WTC11 (cell line): ENCODE results near the gene ABCB6. TPM values are rescaled to one million over a fixed set of nuclear protein-coding genes. Genes with fewer than 3 reads are reported as not detected.
A peak's percentile ranks its signal among the peaks of the same experiment; 100 is the strongest.
"Not testable (repeated sequence)": the region's sequence is repeated elsewhere in the genome, so short reads cannot be mapped to it uniquely, and the experiment has no call there.

Experiments
- ATAC-seq: fragments of 200-7000 bp; cut with Tn5 transposase; 2 replicates; pipeline ENCODE4 v1.10.0; 2021; ENCODE audit warnings: mild to moderate bottlenecking, moderate library complexity
- CTCF ChIA-PET: fragments of 300-600 bp; sonication (Branson Sonifier 250); formaldehyde crosslinking; loops from one replicate; lab custom pipeline; 2021; ENCODE audit warnings: antibody characterized with exemption; lab: Charles Lee
- POLR2A ChIA-PET: fragments of 350-600 bp; sonication (Branson Sonifier 250); formaldehyde crosslinking; loops from one replicate; lab custom pipeline; 2021; ENCODE audit warnings: antibody characterized with exemption; lab: Charles Lee
- DNase-seq: peaks from one replicate; pipeline ENCODE4 v3.0.0; 2021; ENCODE audit warnings: low spot score
- H3K27ac Mint-ChIP-seq: 2 replicates; pipeline ENCODE4 v1.8.0; 2021; ENCODE audit warnings: mixed read lengths
- H3K27me3 Mint-ChIP-seq: 2 replicates; pipeline ENCODE4 v1.8.0; 2021; ENCODE audit warnings: low read depth, mild to moderate bottlenecking, moderate library complexity, mixed read lengths
- H3K36me3 Mint-ChIP-seq: 2 replicates; pipeline ENCODE4 v1.8.0; 2021; ENCODE audit warnings: mixed read lengths
- H3K4me1 Mint-ChIP-seq: 2 replicates; pipeline ENCODE4 v1.8.0; 2022; ENCODE audit warnings: mixed read lengths
- H3K4me3 Mint-ChIP-seq: 2 replicates; pipeline ENCODE4 v1.8.0; 2021; ENCODE audit warnings: mild to moderate bottlenecking, moderate library complexity, mixed read lengths
- H3K9me3 Mint-ChIP-seq: 2 replicates; pipeline ENCODE4 v1.8.0; 2021; ENCODE audit warnings: mixed read lengths
- ESRRA ChIP-seq: sonication (generic); formaldehyde crosslinking; IDR thresholded peaks from 2 replicates; pipeline ENCODE4 v1.8.1; 2022; ENCODE audit warnings: mild to moderate bottlenecking, missing genetic modification reagents, borderline replicate concordance
- ETV6 ChIP-seq: sonication (generic); formaldehyde crosslinking; IDR thresholded peaks from 2 replicates; pipeline ENCODE4 v1.8.1; 2022; ENCODE audit warnings: mild to moderate bottlenecking, missing genetic modification reagents
- FOXP4 ChIP-seq: sonication (generic); formaldehyde crosslinking; IDR thresholded peaks from 2 replicates; pipeline ENCODE4 v1.8.0; 2022; ENCODE audit warnings: mild to moderate bottlenecking, missing genetic modification reagents
- JAZF1 ChIP-seq: fragments of 250-450 bp; sonication (Bioruptor Pico); IDR thresholded peaks from 2 replicates; pipeline ENCODE4 v1.9.0; 2021; ENCODE audit warnings: moderate library complexity, mild to moderate bottlenecking, inconsistent platforms
- MLX ChIP-seq: sonication (generic); formaldehyde crosslinking; IDR thresholded peaks from 2 replicates; pipeline ENCODE4 v1.8.1; 2023; ENCODE audit warnings: mild to moderate bottlenecking, missing genetic modification reagents, moderate library complexity
- MXD4 ChIP-seq: fragments of 250-450 bp; sonication (Bioruptor Pico); IDR thresholded peaks from 2 replicates; pipeline ENCODE4 v1.8.0; 2021; ENCODE audit warnings: mild to moderate bottlenecking, moderate library complexity, borderline replicate concordance
- MYBL2 ChIP-seq: sonication (generic); formaldehyde crosslinking; IDR thresholded peaks from 2 replicates; pipeline ENCODE4 v1.8.1; 2023; ENCODE audit warnings: mild to moderate bottlenecking, moderate library complexity, missing genetic modification reagents
- NFATC4 ChIP-seq: fragments of 250-450 bp; sonication (Bioruptor Pico); IDR thresholded peaks from 2 replicates; pipeline ENCODE4 v1.9.0; 2021; ENCODE audit warnings: mild to moderate bottlenecking
- SP1 ChIP-seq: sonication (generic); formaldehyde crosslinking; conservative IDR thresholded peaks from 2 replicates; pipeline ENCODE4 v1.8.1; 2022; ENCODE audit warnings: missing genetic modification reagents
- ZMAT4 ChIP-seq: fragments of 250-450 bp; sonication (Bioruptor Pico); IDR thresholded peaks from 2 replicates; pipeline ENCODE4 v1.9.0; 2021; ENCODE audit warnings: mild to moderate bottlenecking
- ZNF121 ChIP-seq: sonication (generic); formaldehyde crosslinking; IDR thresholded peaks from 2 replicates; pipeline ENCODE4 v1.8.0; 2023; ENCODE audit warnings: missing genetic modification reagents
- ZNF317 ChIP-seq: sonication (generic); formaldehyde crosslinking; IDR thresholded peaks from 2 replicates; pipeline ENCODE4 v1.8.1; 2023; ENCODE audit warnings: low read depth, mild to moderate bottlenecking, moderate library complexity, missing genetic modification reagents, borderline replicate concordance
- ZNF425 ChIP-seq: fragments of 250-450 bp; sonication (Bioruptor Pico); conservative IDR thresholded peaks from 2 replicates; pipeline ENCODE4 v1.9.0; 2021; ENCODE audit warnings: mild to moderate bottlenecking
- ZNF671 ChIP-seq: fragments of 250-450 bp; sonication (Bioruptor Pico); IDR thresholded peaks from 2 replicates; pipeline ENCODE4 v1.8.0; 2021; ENCODE audit warnings: mild to moderate bottlenecking
- total RNA-seq: library from RNA; stranded (reverse); gene quantifications from 3 replicates; pipeline ENCODE4 v1.2.3, GENCODE V29; 2021

The ABCB6 gene
- total RNA-seq, 1 experiment from 2014 or later = 44.8 TPM

GRCh38 chr2:219204425-219205164 lies 14.2 kb downstream of the ABCB6 start:
- H3K9me3 Mint-ChIP-seq = peaks cover 14% of the 10 kb centered on the region
- DNase-seq (no peak), ATAC-seq (no peak)
- no peak overlapping the region for H3K27ac Mint-ChIP-seq
- peaks cover 12% of the 10 kb centered on the region for H3K36me3 Mint-ChIP-seq
- H3K27me3 Mint-ChIP-seq = peaks cover 15% of the 10 kb centered on the region
- peaks cover 6% of the 10 kb centered on the region for H3K4me1 Mint-ChIP-seq
- peak overlapping the region; percentile 74; the same call in 1 of the 2 replicates for H3K4me3 Mint-ChIP-seq
- ChIA-PET CTCF (interaction anchor here (0.7 to 0.8 kb wide), 2 partner anchors 273 to 675 kb away, joined by 3 read pairs; no protein-coding TSS in a partner anchor), POLR2A (interaction anchor here (0.7 kb wide), 1 partner anchor 494 kb away, joined by 3 read pairs; no protein-coding TSS in a partner anchor)
- TF ChIP-seq ZMAT4 (no peak), MXD4 (CRISPR knock-in tag) (no peak), MLX (CRISPR knock-in tag) (no peak), ZNF671 (CRISPR knock-in tag) (no peak), ZNF317 (CRISPR knock-in tag) (no peak)

- ATAC-seq, POLR2A ChIA-PET, H3K4me3 Mint-ChIP-seq, H3K4me1 Mint-ChIP-seq, H3K36me3 Mint-ChIP-seq, CTCF ChIA-PET, DNase-seq, H3K27ac Mint-ChIP-seq: not testable (repeated sequence)
- H3K27me3 Mint-ChIP-seq = peaks cover 18% of the 10 kb centered on the region
- H3K9me3 Mint-ChIP-seq = peaks cover 14% of the 10 kb centered on the region
Observed at GRCh38 chr2:219201331-219201730, 17.4 kb downstream of the ABCB6 start.

GRCh38 chr2:219200502-219201326 lies 18.0 kb downstream of the ABCB6 start:
- Mint-ChIP-seq H3K27me3 (peaks cover 18% of the 10 kb centered on the region), H3K27ac (peak overlapping the region; percentile 76; the same call in 1 of the 2 replicates), H3K9me3 (peaks cover 14% of the 10 kb centered on the region)
- DNase-seq, POLR2A ChIA-PET, H3K4me1 Mint-ChIP-seq, H3K4me3 Mint-ChIP-seq, ATAC-seq, H3K36me3 Mint-ChIP-seq: not testable (repeated sequence)
- CTCF ChIA-PET = interaction anchor here (1.6 to 2.0 kb wide), 2 partner anchors 94 to 220 kb away, joined by 3 to 6 read pairs; no protein-coding TSS in a partner anchor

GRCh38 chr2:219199470-219200211 lies 19.1 kb downstream of the ABCB6 start:
- ATAC-seq (no peak), DNase-seq (no peak)
- ChIA-PET POLR2A (interaction anchor here (0.6 kb wide), 1 partner anchor 189 kb away, joined by 3 read pairs; no protein-coding TSS in a partner anchor), CTCF (interaction anchor here (1.6 to 2.0 kb wide), 2 partner anchors 95 to 219 kb away, joined by 3 to 6 read pairs; no protein-coding TSS in a partner anchor)
- no peak for TF ChIP-seq SP1 (CRISPR knock-in tag)
- TF ChIP-seq JAZF1 (CRISPR knock-in tag) = no peak
- no peak for TF ChIP-seq FOXP4
- no peak for TF ChIP-seq ZNF425 (CRISPR knock-in tag)
- no peak for TF ChIP-seq ZNF121
- no peak for TF ChIP-seq ETV6 (CRISPR knock-in tag)
- TF ChIP-seq ESRRA (CRISPR knock-in tag) = no peak
- TF ChIP-seq MYBL2 (CRISPR knock-in tag) = no peak
- no peak for TF ChIP-seq NFATC4 (CRISPR knock-in tag)
- H3K27ac Mint-ChIP-seq = no peak overlapping the region
- H3K36me3 Mint-ChIP-seq = no peaks in the 10 kb centered on the region
- peaks cover 14% of the 10 kb centered on the region for H3K9me3 Mint-ChIP-seq
- H3K4me1 Mint-ChIP-seq = peaks cover 8% of the 10 kb centered on the region
- peaks cover 11% of the 10 kb centered on the region for H3K27me3 Mint-ChIP-seq
- no peak overlapping the region for H3K4me3 Mint-ChIP-seq
